GM21737 (cell line): ENCODE results near the gene HYOU1.
"Not testable (repeated sequence)": the region's sequence is repeated elsewhere in the genome, so short reads cannot be mapped to it uniquely, and the experiment has no call there.

Source experiments
- ATAC-seq: cut with Tn5 transposase; IDR thresholded peaks from one replicate; pipeline ENCODE4 v1.9.1; 2021; ENCODE audit warnings: mild to moderate bottlenecking, moderate library complexity; ENCODE audit not compliant: unreplicated experiment

The HYOU1 gene

GRCh38 chr11:119085437-119085847, 28.4 kb upstream of the HYOU1 start:
- ATAC-seq, result peak; percentile 14

DNA sequence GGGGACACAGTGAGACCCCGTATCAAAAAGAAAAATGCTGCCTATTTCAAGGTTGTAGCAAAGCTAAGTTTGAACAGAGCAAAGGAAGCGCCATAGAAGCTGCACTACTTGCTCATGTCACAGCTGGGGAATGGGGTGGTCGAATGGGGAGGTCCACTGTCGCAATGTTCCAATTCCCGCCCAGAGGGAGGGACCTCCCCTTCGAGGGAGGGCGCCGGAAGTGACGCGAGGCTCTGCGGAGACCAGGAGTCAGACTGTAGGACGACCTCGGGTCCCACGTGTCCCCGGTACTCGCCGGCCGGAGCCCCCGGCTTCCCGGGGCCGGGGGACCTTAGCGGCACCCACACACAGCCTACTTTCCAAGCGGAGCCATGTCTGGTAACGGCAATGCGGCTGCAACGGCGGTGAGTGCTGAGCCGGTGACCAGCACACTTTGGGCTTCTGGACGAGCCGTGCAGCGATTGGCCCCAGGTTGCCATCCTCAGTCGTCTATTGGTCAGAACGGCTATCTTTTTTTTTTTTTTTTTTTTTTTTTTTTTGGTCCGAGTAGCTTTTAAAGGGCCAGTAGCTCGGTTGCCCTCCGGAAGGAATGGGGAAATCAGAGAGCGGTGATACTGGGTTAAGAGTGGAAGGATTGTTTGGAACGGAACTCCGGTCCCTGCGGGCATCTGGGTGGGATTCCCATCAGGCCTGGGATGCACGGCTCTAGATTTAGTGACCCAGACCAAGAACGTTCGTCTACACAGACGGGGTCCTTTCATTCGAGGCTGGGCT, 27.8 kb upstream of the HYOU1 start, which contains the start of gene HMBS:
Gene HMBS (plus strand): TSS at position 219 of the 774 bp plus-strand sequence. CDS start 153 bp downstream, at position 372.
- ATAC-seq, result peak; percentile 80

DNA sequence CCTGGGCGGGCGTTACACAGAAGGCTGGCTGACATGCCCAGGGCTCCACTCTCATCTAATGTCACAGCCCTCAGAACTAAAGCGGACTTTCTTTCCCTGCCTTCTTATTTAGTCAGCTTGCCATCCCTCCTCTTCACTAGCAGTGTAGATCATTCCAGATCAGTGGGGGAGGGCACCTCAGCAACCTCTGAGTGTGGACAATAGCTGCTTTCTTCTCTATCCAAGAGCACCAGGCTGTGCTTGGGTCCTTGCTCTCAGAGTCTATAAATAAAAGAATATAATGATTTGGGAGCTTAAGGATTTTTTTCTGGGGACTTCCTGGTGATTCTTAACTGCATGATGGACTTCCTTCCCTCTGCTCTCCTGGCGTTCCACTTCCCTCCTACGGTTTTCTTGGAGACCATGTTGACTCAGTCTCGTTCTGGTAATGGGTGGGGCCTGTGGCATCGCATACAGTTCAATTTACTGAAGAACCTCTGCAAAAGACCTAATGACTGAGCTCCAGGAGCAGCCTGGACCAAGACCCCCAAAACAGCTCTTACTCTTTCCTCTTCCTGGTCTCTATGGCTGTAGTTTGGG, 24.8 kb upstream of the HYOU1 start:
- no peak for ATAC-seq

DNA sequence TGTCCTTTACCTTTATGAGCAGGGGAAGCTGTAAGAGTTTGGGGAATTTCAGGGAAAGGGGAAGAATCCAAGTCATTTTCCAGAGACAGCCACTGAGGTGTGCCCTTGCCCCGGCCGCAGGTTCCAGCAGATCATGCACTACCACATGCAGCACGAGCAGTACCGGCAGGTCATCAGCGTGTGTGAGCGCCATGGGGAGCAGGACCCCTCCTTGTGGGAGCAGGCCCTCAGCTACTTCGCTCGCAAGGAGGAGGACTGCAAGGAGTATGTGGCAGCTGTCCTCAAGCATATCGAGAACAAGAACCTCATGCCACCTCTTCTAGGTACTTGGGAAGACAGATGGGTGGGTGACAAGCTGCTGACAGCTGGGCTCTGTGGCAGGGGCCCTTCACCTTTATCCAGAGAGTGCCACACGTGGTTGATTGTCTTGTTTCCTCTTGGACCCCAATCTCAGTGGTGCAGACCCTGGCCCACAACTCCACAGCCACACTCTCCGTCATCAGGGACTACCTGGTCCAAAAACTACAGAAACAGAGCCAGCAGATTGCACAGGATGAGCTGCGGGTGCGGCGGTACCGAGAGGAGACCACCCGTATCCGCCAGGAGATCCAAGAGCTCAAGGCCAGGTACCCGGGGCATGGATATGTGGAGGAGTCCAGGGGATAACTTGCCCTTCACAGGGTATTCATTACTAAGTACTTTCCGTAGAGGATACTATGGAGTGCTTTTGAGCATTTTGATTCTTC, 21.8 kb upstream of the HYOU1 start:
- no peak for ATAC-seq

- no peak for ATAC-seq
These were observed 20.8 kb upstream of the HYOU1 start for GRCh38 chr11:119077839-119078238.

GRCh38 chr11:119067371-119068222, 10.6 kb upstream of the HYOU1 start, which contains the start of gene VPS11:
Gene VPS11 (plus strand): TSS chr11:119067818. CDS start chr11:119067824, 6 bp downstream.
- ATAC-seq, result peak; percentile 89

DNA sequence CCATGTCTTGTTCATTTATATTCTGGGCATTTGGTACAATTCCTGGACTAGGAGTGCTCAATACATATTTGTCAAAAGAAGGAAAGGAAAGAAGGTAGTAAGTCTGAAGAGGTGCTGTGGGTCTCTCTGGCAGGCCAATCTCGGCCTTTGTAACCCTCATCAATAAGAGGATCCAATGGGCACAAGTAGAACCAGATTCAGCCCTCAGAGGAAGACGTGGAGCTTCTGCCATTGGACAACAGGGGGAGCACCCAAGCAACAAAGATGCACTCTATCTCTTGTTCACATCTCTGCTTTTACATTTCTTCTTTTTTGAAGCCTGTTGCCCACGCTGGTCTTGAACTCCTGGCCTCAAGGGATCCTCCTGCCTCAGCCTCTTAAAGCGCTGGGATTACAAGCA, 8.4 kb upstream of the HYOU1 start:
- no peak for ATAC-seq

DNA sequence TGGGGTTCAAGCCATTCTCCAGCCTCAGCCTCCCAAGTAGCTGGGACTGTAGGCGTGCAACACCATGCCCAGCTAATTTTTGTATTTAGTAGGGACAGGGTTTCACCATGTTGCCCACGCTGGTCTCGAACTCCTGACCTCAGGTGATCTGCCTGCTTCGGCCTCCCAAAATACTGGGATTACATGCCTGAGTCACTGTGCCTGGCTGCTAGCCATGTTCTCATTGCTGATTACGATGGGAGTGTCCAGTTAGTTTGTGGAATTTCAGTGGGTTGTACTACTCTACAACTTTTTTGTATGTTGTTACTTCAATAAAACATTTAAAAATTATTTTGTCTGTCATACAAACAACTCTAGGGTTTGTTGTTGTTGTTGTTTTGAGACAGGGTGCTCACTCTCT, 5.8 kb upstream of the HYOU1 start:
- ATAC-seq, result no peak

- ATAC-seq, result no peak
These were observed 4.3 kb upstream of the HYOU1 start for GRCh38 chr11:119061256-119061655.

DNA sequence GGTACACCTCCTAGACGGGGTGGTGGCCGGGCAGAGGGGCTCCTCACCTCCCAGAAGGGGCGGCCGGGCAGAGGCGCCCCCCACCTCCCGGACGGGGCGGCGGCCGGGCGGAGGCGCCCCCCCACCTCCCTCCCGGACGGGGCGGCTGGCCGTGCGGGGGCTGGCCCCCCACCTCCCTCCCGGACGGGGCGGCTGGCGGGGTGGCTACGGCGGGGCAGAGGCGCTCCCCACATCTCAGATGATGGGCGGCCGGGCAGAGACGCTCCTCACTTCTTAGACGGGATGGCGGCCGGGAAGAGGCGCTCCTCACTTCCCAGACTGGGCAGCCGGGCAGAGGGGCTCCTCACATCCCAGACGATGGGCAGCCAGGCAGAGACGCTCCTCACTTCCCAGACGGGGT, 2.1 kb upstream of the HYOU1 start:
- not testable (repeated sequence) for ATAC-seq

DNA sequence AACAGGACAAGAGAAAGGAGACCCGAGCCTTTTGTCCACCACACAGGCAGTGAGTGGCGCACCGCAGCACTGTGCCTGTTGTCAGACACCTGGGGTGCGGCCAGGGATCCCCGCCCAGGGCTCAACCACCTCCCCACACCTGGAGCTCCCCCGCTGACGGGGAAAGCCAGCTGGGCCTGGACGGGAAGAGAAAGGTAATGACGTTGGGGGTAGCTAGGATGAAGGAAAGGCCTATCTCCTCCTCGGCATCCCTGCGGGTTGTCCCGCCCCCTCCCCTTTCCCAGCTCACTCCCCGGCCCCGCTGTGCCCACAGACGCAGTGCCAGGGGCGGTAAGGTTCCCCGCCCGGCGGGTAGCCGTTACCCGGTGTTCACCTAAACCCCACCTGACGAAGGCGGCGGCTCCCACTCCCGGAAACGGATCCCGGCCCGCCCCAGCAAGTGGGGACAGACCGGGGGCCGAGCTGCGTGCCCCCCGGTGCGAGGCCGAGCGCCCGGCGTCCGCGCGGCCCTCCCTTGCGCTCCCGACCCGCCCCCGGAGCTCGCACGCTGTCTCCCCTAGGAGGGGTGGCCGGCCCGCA, 495 bp downstream of the HYOU1 start:
- ATAC-seq, result peak; percentile 3

- no peak for ATAC-seq
These were observed 1.1 kb downstream of the HYOU1 start for GRCh38 chr11:119055901-119056300.

GRCh38 chr11:119054418-119054817, 2.6 kb downstream of the HYOU1 start:
- ATAC-seq, result no peak

- ATAC-seq, result no peak
These were observed 4.7 kb downstream of the HYOU1 start for GRCh38 chr11:119052163-119052814.

DNA sequence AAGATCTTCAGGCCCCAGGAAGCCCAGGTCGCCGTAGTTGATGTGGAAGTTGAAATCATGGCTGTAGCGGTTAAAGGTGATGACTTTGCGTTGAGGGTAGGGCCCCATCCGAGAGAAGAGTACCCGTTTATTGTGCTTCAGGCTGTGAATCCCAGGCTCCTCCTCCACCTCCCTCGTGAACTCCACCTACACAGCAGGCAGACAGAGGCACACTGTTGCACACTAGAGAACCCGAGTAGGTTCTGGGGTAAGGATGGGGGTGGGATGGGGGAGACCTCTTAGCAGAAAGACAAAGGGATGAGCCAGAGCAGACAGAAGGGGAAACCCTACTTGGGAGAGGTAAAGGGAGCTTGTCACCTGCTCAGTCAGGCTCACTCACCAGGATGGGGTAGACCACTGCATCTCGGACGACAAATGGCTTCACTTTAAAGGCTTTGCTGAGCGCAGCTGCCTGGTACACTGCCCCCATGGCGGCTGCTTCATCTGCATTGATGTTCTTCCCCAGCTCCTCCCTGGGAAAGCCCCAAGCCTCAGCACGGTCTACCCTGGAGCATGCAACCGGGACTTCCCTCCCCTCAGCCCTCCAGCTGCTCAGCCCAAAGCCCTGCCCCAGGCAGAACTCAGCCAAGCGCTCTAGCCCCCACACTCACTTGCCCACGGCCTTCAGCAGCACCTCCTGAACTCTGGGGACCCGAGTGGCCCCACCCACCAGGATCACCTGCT, 5.4 kb downstream of the HYOU1 start:
- ATAC-seq, result no peak

DNA sequence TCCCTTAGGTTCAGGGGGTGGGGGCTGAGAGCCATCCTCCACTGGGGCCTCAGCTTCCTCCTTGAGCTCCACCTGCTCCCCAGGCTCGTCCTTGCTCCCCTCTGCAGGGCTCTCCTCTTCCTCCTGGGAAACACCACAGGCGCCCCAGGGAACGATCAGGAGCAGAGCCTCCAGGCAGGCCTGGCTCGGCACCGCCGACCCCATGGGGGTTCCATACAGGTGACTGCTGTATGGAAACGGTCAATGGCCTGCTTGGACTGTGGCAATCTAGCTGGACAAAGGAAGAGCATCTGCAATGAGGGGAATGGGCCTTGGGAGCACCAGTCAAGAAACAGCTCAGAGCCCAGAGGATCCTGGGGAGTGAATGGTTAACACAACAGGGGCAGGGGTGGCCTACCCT, 7.9 kb downstream of the HYOU1 start:
- no peak for ATAC-seq

- no peak for ATAC-seq
These were observed 8.4 kb downstream of the HYOU1 start for GRCh38 chr11:119048644-119049043.

- no peak for ATAC-seq
These were observed 9.8 kb downstream of the HYOU1 start for GRCh38 chr11:119047205-119047604.

- ATAC-seq, result no peak
These were observed 10.5 kb downstream of the HYOU1 start for GRCh38 chr11:119046489-119046888.
